ENCODE data around the gene CPT1C.

DNA sequence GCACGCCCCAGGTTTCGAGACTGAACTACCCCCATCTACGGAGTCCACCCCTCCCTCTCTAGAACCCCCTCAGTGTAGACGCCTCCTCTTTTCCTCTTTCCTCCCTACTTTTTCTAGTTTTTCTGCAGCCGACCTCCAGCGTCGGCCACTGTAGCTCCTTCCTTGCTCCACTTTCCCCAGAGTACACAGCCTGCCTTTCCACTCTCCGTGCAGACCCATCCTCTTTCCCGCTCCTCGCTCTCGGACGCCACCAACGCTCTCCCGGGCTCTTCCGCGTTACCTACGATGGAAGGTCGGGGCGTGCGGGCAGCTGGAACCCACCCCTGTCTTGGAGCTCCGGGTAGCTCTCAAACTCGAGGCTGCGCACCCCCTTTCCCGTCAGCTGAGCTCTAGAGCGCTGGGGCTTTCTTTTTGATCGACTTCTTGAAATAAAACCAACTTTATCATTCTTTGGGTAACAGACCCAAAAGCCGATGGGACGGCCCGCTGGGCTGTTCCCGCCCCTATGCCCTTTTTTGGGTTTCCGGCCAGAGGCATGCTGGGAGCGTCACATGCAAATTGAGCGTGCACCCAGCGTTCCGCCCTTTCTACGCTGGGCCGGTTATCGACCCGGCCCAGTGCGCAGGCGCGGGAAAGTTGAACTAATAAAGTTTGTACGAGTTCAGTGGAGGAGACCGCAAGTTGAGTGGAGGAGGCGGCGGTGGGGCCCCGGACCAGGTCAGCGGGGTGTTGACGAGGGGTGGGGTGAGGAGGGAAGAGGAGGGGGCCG is 25.4 kb upstream of the CPT1C start, which contains the start of the genes BCL2L12 and IRF3:
- no peak for TF ChIP-seq EP300 (conservative IDR thresholded peaks at IDR 0.05; ENCODE audit: poor library complexity, severe bottlenecking)
- TF ChIP-seq, protein P1, sequence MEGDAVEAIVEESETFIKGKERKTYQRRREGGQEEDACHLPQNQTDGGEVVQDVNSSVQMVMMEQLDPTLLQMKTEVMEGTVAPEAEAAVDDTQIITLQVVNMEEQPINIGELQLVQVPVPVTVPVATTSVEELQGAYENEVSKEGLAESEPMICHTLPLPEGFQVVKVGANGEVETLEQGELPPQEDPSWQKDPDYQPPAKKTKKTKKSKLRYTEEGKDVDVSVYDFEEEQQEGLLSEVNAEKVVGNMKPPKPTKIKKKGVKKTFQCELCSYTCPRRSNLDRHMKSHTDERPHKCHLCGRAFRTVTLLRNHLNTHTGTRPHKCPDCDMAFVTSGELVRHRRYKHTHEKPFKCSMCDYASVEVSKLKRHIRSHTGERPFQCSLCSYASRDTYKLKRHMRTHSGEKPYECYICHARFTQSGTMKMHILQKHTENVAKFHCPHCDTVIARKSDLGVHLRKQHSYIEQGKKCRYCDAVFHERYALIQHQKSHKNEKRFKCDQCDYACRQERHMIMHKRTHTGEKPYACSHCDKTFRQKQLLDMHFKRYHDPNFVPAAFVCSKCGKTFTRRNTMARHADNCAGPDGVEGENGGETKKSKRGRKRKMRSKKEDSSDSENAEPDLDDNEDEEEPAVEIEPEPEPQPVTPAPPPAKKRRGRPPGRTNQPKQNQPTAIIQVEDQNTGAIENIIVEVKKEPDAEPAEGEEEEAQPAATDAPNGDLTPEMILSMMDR (IDR thresholded peaks at IDR 0.05; ENCODE audit: poor library complexity, severe bottlenecking), result no peak
- TF ChIP-seq POLR2AphosphoS5 (IDR thresholded peaks at IDR 0.05), result no peak
- TF ChIP-seq SMC3 (conservative IDR thresholded peaks at IDR 0.05; ENCODE audit: poor library complexity), result no peak
